MCF 10A (cell line): ENCODE data around the gene SEC22C. TPM values are rescaled to one million over a fixed set of nuclear protein-coding genes. Genes with fewer than 3 reads are reported as not detected.

Experiments
- Bru-seq: library from RNA; stranded (reverse); fragments of 400-500 nt; gene quantifications from one replicate; lab custom pipeline; 2021; lab: Mats Ljungman, UMichigan
- BruChase-seq, 2 experiments: library from RNA; stranded (reverse); fragments of 400-500 nt; gene quantifications; one replicate each; lab custom pipeline; 2021; lab: Mats Ljungman, UMichigan
- BruUV-seq: library from RNA; stranded (reverse); fragments of 400-500 nt; replicated peaks from 2 replicates; lab custom pipeline; 2021; lab: Mats Ljungman, UMichigan
- CTCF ChIA-PET: fragments of 300-600 bp; sonication (Branson Sonifier 250); formaldehyde crosslinking; extraction: SDS; loops from one replicate; lab custom pipeline; 2021; ENCODE audit warnings: antibody characterized with exemption, inconsistent platforms; lab: Yijun Ruan, JAX
- POLR2A ChIA-PET: fragments of 300-600, 350-650 bp; sonication (Branson Sonifier 250); formaldehyde crosslinking; extraction: SDS; loops from one replicate; lab custom pipeline; 2020; ENCODE audit warnings: antibody characterized with exemption, inconsistent platforms; lab: Yijun Ruan, JAX
- DNase-seq: peaks from one replicate; pipeline ENCODE4 v3.0.0-alpha.2; 2018; ENCODE audit not compliant: unreplicated experiment
- H3K27ac Mint-ChIP-seq: one replicate; pipeline ENCODE4 v1.8.0; 2022; ENCODE audit warnings: mild to moderate bottlenecking, low read depth, mixed read lengths; ENCODE audit not compliant: unreplicated experiment
- H3K27me3 Mint-ChIP-seq: one replicate; pipeline ENCODE4 v1.8.0; 2022; ENCODE audit warnings: mixed read lengths; ENCODE audit not compliant: insufficient read depth, unreplicated experiment
- H3K36me3 Mint-ChIP-seq: one replicate; pipeline ENCODE4 v1.8.0; 2022; ENCODE audit warnings: mild to moderate bottlenecking, moderate library complexity, mixed read lengths; ENCODE audit not compliant: insufficient read depth, unreplicated experiment
- H3K4me1 Mint-ChIP-seq: one replicate; pipeline ENCODE4 v1.8.0; 2022; ENCODE audit warnings: mixed read lengths; ENCODE audit not compliant: insufficient read depth, unreplicated experiment
- H3K4me3 Mint-ChIP-seq: one replicate; pipeline ENCODE4 v1.8.0; 2022; ENCODE audit warnings: mild to moderate bottlenecking, moderate library complexity, mixed read lengths; ENCODE audit not compliant: unreplicated experiment
- H3K9me3 Mint-ChIP-seq: one replicate; pipeline ENCODE4 v1.8.0; 2022; ENCODE audit warnings: mixed read lengths; ENCODE audit not compliant: unreplicated experiment
- CTCF ChIP-seq: fragments of 200-600 bp; IDR thresholded peaks from one replicate; pipeline ENCODE4 v1.8.0; 2022; ENCODE audit warnings: antibody characterized with exemption, mild to moderate bottlenecking; ENCODE audit not compliant: unreplicated experiment
- intact Hi-C: fragments of 100-400 bp; cut with micrococcal nuclease; formaldehyde crosslinking; loops from 2 replicates; pipeline ENCODE4 v1.14.1; 2022
- long read RNA-seq: library from polyadenylated mRNA; stranded (forward); transcript quantifications from one replicate; pipeline ENCODE4 v2.0.0, GENCODE V29; 2022
- total RNA-seq: library from RNA; stranded (reverse); gene quantifications from 2 replicates; pipeline ENCODE4 v1.2.3, GENCODE V29; 2022

SEC22C gene
- total RNA-seq (52.1 and 55.7 TPM in 2 replicates), Bru-seq, nascent RNA (percentile 70 among the genes with signal in this experiment), BruChase-seq, experiment 1, labeled RNA remaining after a 6-hour chase (percentile 86 among the genes with signal in this experiment), BruChase-seq, experiment 2, labeled RNA remaining after a 2-hour chase (percentile 75 among the genes with signal in this experiment)
- long read RNA-seq, full-length matches to known transcripts, result 68 of 90 reads
- long read RNA-seq, partial matches to known transcripts, result 3 of 90 reads
- long read RNA-seq, other reads (novel, unspliced or antisense), result 19 of 90 reads

GRCh38 chr3:42581709-42582473, at the start of gene SEC22C:
TSS of gene SEC22C (minus strand) at chr3:42581967. CDS start at chr3:42569046, 12,921 bp downstream.
- ChIA-PET POLR2A (interaction anchor here (0.6 to 3.8 kb wide), 21 partner anchors 9 to 403 kb away, joined by 3 to 101 read pairs (median 5); partner anchors contain the start of genes HIGD1A, NKTR, SS18L2 and ZBTB47), CTCF (interaction anchor here (0.6 to 3.8 kb wide), 21 partner anchors 9 to 961 kb away, joined by 3 to 30 read pairs (median 3); partner anchors contain the start of genes NKTR and SS18L2)
- intact Hi-C loops, result loop anchor here (1.0 to 5.0 kb wide), 4 partner anchors 8 to 250 kb away; partner anchors contain the start of gene SS18L2
- Mint-ChIP-seq H3K36me3 (peaks cover 20% of the 10 kb centered on the region), H3K4me1 (peaks cover 29% of the 10 kb centered on the region), H3K27ac (peak within 1 kb of the TSS; percentile 66), H3K4me3 (peak within 1 kb of the TSS; percentile 78), H3K27me3 (no peaks in the 10 kb centered on the region), H3K9me3 (no peaks in the 10 kb centered on the region)
- DNase-seq, result peak; percentile 96
- peak; percentile 20 for TF ChIP-seq CTCF
- BruUV-seq, result no TSS peak

GRCh38 chr3:42613462-42613861, 31.7 kb upstream of the SEC22C start:
- Mint-ChIP-seq H3K27me3 (no peaks in the 10 kb centered on the region), H3K27ac (no peak overlapping the region), H3K4me1 (peaks cover 16% of the 10 kb centered on the region), H3K9me3 (no peaks in the 10 kb centered on the region), H3K4me3 (no peak overlapping the region), H3K36me3 (peaks cover 68% of the 10 kb centered on the region)
- POLR2A ChIA-PET, result interaction anchor here (0.6 to 5.4 kb wide), 5 partner anchors 10 to 39 kb away, joined by 3 to 35 read pairs (median 4); partner anchors contain the start of gene NKTR
- BruUV-seq, result no TSS peak
- CTCF ChIA-PET, result interaction anchor here (0.6 to 2.6 kb wide), 14 partner anchors 9 to 352 kb away, joined by 3 to 15 read pairs (median 3); partner anchors contain the start of gene SEC22C
- DNase-seq, result peak; percentile 32
- TF ChIP-seq CTCF, result peak; percentile 34
- intact Hi-C loops, result no loop called here

- POLR2A ChIA-PET, result interaction anchor here (0.6 to 5.4 kb wide), 5 partner anchors 7 to 38 kb away, joined by 3 to 35 read pairs (median 4); partner anchors contain the start of gene NKTR
- Mint-ChIP-seq H3K9me3 (no peaks in the 10 kb centered on the region), H3K27me3 (no peaks in the 10 kb centered on the region), H3K36me3 (peaks cover 68% of the 10 kb centered on the region), H3K4me3 (no peak overlapping the region), H3K4me1 (peaks cover 16% of the 10 kb centered on the region), H3K27ac (no peak overlapping the region)
- DNase-seq, result no peak
- CTCF ChIA-PET, result interaction anchor here (1.0 to 2.6 kb wide), 10 partner anchors 11 to 351 kb away, joined by 3 to 15 read pairs (median 4); partner anchors contain the start of gene SEC22C
- no peak for TF ChIP-seq CTCF
- intact Hi-C loops, result no loop called here
- no TSS peak for BruUV-seq
Observed at GRCh38 chr3:42612928-42613327, 31.2 kb upstream of the SEC22C start.
